Fibroblast of upper back skin (primary cell): ENCODE measurements around the gene ARHGAP25.

Experiments used
- DNase-seq: peaks from one replicate; pipeline ENCODE4 v3.0.0-alpha.2; 2013

Gene ARHGAP25

GRCh38 chr2:68768461-68768860 is 33.9 kb downstream of the ARHGAP25 start:
- DNase-seq: no peak

GRCh38 chr2:68768951-68769350 is 34.3 kb downstream of the ARHGAP25 start:
- no peak for DNase-seq

GRCh38 chr2:68769586-68770270 is 35.1 kb downstream of the ARHGAP25 start:
- DNase-seq: peak; percentile 41

GRCh38 chr2:68770271-68771111 is 35.9 kb downstream of the ARHGAP25 start:
- no peak for DNase-seq

GRCh38 chr2:68771211-68771751 is 36.7 kb downstream of the ARHGAP25 start:
- no peak for DNase-seq

GRCh38 chr2:68772109-68772508 is 37.5 kb downstream of the ARHGAP25 start:
- no peak for DNase-seq

- DNase-seq: no peak
These were observed 40.1 kb downstream of the ARHGAP25 start for GRCh38 chr2:68774569-68775271.

- DNase-seq: no peak
These were observed 40.7 kb downstream of the ARHGAP25 start for GRCh38 chr2:68775272-68775842.

- DNase-seq: no peak
These were observed 41.5 kb downstream of the ARHGAP25 start for GRCh38 chr2:68776124-68776523.

GRCh38 chr2:68779595-68779994 is 45.0 kb downstream of the ARHGAP25 start:
- no peak for DNase-seq

GRCh38 chr2:68784188-68784587 is 49.6 kb downstream of the ARHGAP25 start:
- DNase-seq: no peak

GRCh38 chr2:68784915-68785314 is 50.3 kb downstream of the ARHGAP25 start:
- no peak for DNase-seq

GRCh38 chr2:68787356-68787755 is 52.7 kb downstream of the ARHGAP25 start:
- no peak for DNase-seq

- no peak for DNase-seq
These were observed 55.0 kb downstream of the ARHGAP25 start for GRCh38 chr2:68789603-68790002.

- no peak for DNase-seq
These were observed 56.0 kb downstream of the ARHGAP25 start for GRCh38 chr2:68790600-68790999.

GRCh38 chr2:68791914-68792313 is 57.3 kb downstream of the ARHGAP25 start:
- DNase-seq: no peak

- no peak for DNase-seq
These were observed 58.1 kb downstream of the ARHGAP25 start for GRCh38 chr2:68792751-68793150.

GRCh38 chr2:68796295-68796905 is 61.8 kb downstream of the ARHGAP25 start:
- no peak for DNase-seq

GRCh38 chr2:68798569-68798968 is 64.0 kb downstream of the ARHGAP25 start:
- no peak for DNase-seq

- DNase-seq: no peak
These were observed 64.8 kb downstream of the ARHGAP25 start for GRCh38 chr2:68799140-68800026.

GRCh38 chr2:68800027-68800401 is 65.4 kb downstream of the ARHGAP25 start:
- DNase-seq: no peak

- DNase-seq: no peak
These were observed 65.9 kb downstream of the ARHGAP25 start for GRCh38 chr2:68800517-68800916.
